ENCODE results near the gene PDCD2.

PDCD2 gene

GRCh38 chr6:170554796-170555137 is 29.7 kb downstream of the PDCD2 start:
- Histone ChIP-seq H3K36me3 (ENCODE audit: control insufficient read depth, low read length) (peaks cover 73% of the 10 kb centered on the region), H3K9me2 (replicated peaks; ENCODE audit: control insufficient read depth, low read length) (no peaks in the 10 kb centered on the region), H3K4me2 (ENCODE audit: low read length) (peak overlapping the region; percentile 94), H3K27ac (ENCODE audit: low read depth, low read length) (peak overlapping the region; percentile 52), H3K4me3 (ENCODE audit: low read length) (peak overlapping the region; percentile 99), H3K27me3 (ENCODE audit: control insufficient read depth, low read length) (no peaks in the 10 kb centered on the region), H3K79me2 (ENCODE audit: control insufficient read depth, low read length) (peaks cover 91% of the 10 kb centered on the region), H3K9me3 (ENCODE audit: control insufficient read depth, insufficient read depth, low read length) (no peaks in the 10 kb centered on the region), H3F3A (ENCODE audit: control insufficient read depth, insufficient read depth) (0 out of 2 replicates have a peak, but pooled peaks cover 4% of the 10 kb centered on the region), H3K4me1 (ENCODE audit: control insufficient read depth, low read length) (peaks cover 30% of the 10 kb centered on the region), H4K20me1 (ENCODE audit: control insufficient read depth, insufficient read depth, low read depth, low read length) (peaks cover 40% of the 10 kb centered on the region)
- no peak for TF ChIP-seq EZH2phosphoT487 (IDR thresholded peaks at IDR 0.05; ENCODE audit: borderline replicate concordance, low read length)
- no peak for TF ChIP-seq CTCF (IDR thresholded peaks at IDR 0.05; ENCODE audit: low read depth, low read length, poor library complexity, severe bottlenecking)

DNA sequence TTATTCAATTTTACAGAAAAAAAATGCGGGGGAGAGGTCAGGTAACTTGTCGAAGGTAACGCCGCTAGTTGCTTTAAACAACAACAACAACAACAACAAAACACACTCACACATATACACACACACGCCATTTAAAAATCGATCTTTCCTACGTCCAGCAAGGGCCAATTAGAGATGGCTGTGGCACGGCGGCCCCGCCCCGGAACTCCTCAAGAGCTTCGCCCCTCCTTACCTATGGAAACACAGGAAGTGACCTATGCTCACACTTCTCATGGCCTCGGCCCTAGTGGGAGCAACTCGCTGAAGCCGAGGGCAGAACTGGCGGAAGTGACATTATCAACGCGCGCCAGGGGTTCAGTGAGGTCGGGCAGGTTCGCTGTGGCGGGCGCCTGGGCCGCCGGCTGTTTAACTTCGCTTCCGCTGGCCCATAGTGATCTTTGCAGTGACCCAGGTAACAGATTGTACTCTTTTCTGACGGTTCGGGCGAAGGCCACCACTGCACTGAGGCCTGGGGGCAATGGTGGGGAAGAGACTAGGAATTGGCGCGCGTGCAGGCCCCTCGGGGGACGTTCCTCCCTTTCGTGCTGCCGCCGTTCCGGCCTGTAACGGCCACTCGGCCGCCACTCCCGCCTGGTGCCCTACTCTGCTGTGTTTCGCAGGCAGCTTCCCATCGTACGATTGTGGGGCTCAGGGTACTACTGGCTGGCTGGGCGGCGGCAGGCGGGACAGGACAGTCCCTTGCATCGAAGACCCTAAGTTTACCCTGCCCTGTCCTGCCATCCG is 30.2 kb downstream of the PDCD2 start, which contains the start of gene TBP:
TBP (plus strand) TSS at position 357 of the 783 bp plus-strand sequence. CDS start 2,661 bp downstream, outside the sequence.
- TF ChIP-seq CTCF (IDR thresholded peaks at IDR 0.05; ENCODE audit: low read depth, low read length, poor library complexity, severe bottlenecking) (no peak), EZH2phosphoT487 (IDR thresholded peaks at IDR 0.05; ENCODE audit: borderline replicate concordance, low read length) (no peak)
- no peaks in the 10 kb centered on the region for H3K9me3 ChIP-seq (ENCODE audit: control insufficient read depth, insufficient read depth, low read length)
- H3K79me2 ChIP-seq (ENCODE audit: control insufficient read depth, low read length): peaks cover 91% of the 10 kb centered on the region
- H3K9me2 ChIP-seq (replicated peaks; ENCODE audit: control insufficient read depth, low read length): no peaks in the 10 kb centered on the region
- H3K27ac ChIP-seq (ENCODE audit: low read depth, low read length): peak within 1 kb of the TSS; percentile 62
- peaks cover 73% of the 10 kb centered on the region for H3K36me3 ChIP-seq (ENCODE audit: control insufficient read depth, low read length)
- H3K4me3 ChIP-seq (ENCODE audit: low read length): peak within 1 kb of the TSS; percentile 99
- peak within 1 kb of the TSS; percentile 94 for H3K4me2 ChIP-seq (ENCODE audit: low read length)
- H3F3A ChIP-seq (ENCODE audit: control insufficient read depth, insufficient read depth): 0 out of 2 replicates have a peak, but pooled peaks cover 4% of the 10 kb centered on the region
- H3K4me1 ChIP-seq (ENCODE audit: control insufficient read depth, low read length): peaks cover 30% of the 10 kb centered on the region
- H4K20me1 ChIP-seq (ENCODE audit: control insufficient read depth, insufficient read depth, low read depth, low read length): peaks cover 44% of the 10 kb centered on the region
- no peaks in the 10 kb centered on the region for H3K27me3 ChIP-seq (ENCODE audit: control insufficient read depth, low read length)

- Histone ChIP-seq H3K36me3 (ENCODE audit: control insufficient read depth, low read length) (peaks cover 73% of the 10 kb centered on the region), H3K79me2 (ENCODE audit: control insufficient read depth, low read length) (peaks cover 92% of the 10 kb centered on the region), H3K27ac (ENCODE audit: low read depth, low read length) (peak overlapping the region; percentile 62), H3K4me1 (ENCODE audit: control insufficient read depth, low read length) (peaks cover 30% of the 10 kb centered on the region), H3F3A (ENCODE audit: control insufficient read depth, insufficient read depth) (0 out of 2 replicates have a peak, but pooled peaks cover 4% of the 10 kb centered on the region), H3K27me3 (ENCODE audit: control insufficient read depth, low read length) (no peaks in the 10 kb centered on the region), H3K9me3 (ENCODE audit: control insufficient read depth, insufficient read depth, low read length) (no peaks in the 10 kb centered on the region), H3K9me2 (replicated peaks; ENCODE audit: control insufficient read depth, low read length) (no peaks in the 10 kb centered on the region), H3K4me2 (ENCODE audit: low read length) (peak overlapping the region; percentile 94), H4K20me1 (ENCODE audit: control insufficient read depth, insufficient read depth, low read depth, low read length) (peaks cover 44% of the 10 kb centered on the region), H3K4me3 (ENCODE audit: low read length) (peak overlapping the region; percentile 99)
- TF ChIP-seq CTCF (IDR thresholded peaks at IDR 0.05; ENCODE audit: low read depth, low read length, poor library complexity, severe bottlenecking): no peak
Observed at GRCh38 chr6:170553534-170554012, 30.9 kb downstream of the PDCD2 start.

All from DOHH2 (cell line).